ENCODE measurements around the gene CEP192. TPM values are rescaled to one million over a fixed set of nuclear protein-coding genes. Genes with fewer than 3 reads are reported as not detected.

The CEP192 gene
- polyA plus RNA-seq (10.4 to 16.6 TPM (median 11.1 TPM) in 3 replicates), polyA minus RNA-seq (13.2 to 31.2 TPM (median 19.1 TPM) in 3 replicates)
- 4.9 TPM for polyA plus RNA-seq (2011; ENCODE audit: low read depth)
- polyA plus RNA-seq (2011; cell fraction: cytosol; rRNA removed): 4.6 and 8.8 TPM in 2 replicates
- polyA plus RNA-seq (2011; cell fraction: nucleus; rRNA removed): 23.4 and 27.6 TPM in 2 replicates
- polyA plus RNA-seq (2012; ENCODE audit: low replicate concordance): 5.1 and 5.9 TPM in 2 replicates
- polyA minus RNA-seq (2011; cell fraction: cytosol; rRNA and poly(A)+ RNA removed): 10.2 TPM
- 19.1 and 35.0 TPM in 2 replicates for polyA minus RNA-seq (2011; cell fraction: nucleus; rRNA and poly(A)+ RNA removed)

DNA sequence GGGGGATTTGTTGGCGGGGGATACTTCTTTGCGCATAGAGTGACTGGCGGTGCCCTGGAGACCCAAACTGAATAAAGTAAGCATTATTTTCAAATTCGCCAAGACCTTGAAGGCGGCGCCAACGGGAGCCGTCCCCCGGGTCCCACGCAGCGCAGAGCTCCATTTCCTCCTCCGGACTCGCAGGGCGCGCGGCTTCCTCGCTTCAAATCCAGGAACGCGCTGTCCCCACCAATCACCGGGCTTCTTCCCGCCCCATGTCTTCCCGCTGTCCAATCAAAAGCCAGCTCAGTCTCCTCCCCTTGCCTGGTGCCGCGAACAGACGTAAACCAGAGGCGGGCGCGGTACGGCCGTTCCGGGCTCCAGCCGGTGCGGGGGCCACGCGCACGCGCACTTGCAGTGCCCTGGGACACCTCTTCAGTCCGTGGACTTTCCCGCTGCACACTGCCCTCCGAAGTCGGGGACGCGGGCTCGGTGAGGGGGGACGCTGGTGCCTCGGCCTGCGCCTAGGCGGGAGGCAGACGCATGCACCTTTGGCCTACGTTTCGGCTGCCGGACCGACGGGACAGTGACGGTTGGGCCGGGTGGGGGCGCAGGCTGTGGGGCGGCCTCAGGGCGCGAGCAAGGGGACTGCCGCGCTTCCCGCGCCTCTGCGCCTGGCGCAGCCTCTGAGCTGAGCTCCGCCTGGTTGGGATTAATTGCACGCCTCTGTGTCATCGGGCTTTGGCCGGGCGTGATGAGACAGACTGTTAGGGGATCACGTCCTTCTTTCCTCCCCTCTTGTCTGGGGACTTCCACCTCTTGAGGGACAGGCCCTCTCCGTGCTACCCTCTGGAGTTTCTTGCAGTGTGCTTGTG, at the start of gene CEP192:
TSS of gene CEP192 (plus strand) at position 396 of the 854 bp plus-strand sequence. CDS start 8,063 bp downstream, outside the sequence.
- H3K27me3 ChIP-seq (ENCODE audit: control insufficient read depth, extremely low read depth, insufficient read depth, low read length): no peaks in the 10 kb centered on the region
- H4K20me1 ChIP-seq (ENCODE audit: control insufficient read depth, extremely low read depth, insufficient read depth, low read length): peaks cover 2% of the 10 kb centered on the region
- H3K4me3 ChIP-seq (ENCODE audit: control insufficient read depth in 2 of 3, extremely low read depth in 1 of 3, insufficient read depth in 2 of 3, low read depth in 1 of 3, low read length in 3 of 3): peak within 1 kb of the TSS; percentile 87 to 92 (median 92)
- no peaks in the 10 kb centered on the region for H3K9me1 ChIP-seq (ENCODE audit: control insufficient read depth, extremely low read depth, insufficient read depth, low read length)
- H3K79me2 ChIP-seq (ENCODE audit: control insufficient read depth, insufficient read depth, low read length): peaks cover 46% of the 10 kb centered on the region
- H3K27ac ChIP-seq (ENCODE audit: control insufficient read depth, insufficient read depth, low read length): peak within 1 kb of the TSS; percentile 88
- FAIRE-seq (peak; percentile 52), DNase-seq (ENCODE audit: low read depth, low spot score) (peak; percentile 91)
- H3K9ac ChIP-seq (ENCODE audit: control insufficient read depth, extremely low read depth, insufficient read depth, low read length): peak within 1 kb of the TSS; percentile 88
- H3K9me3 ChIP-seq (ENCODE audit: control insufficient read depth, low read depth, low read length): no peaks in the 10 kb centered on the region
- H3K36me3 ChIP-seq (ENCODE audit: control insufficient read depth in 2 of 2, extremely low read depth in 1 of 2, insufficient read depth in 2 of 2, low read length in 2 of 2): peaks cover 0 to 3% of the 10 kb centered on the region in 2 experiments
- peak within 1 kb of the TSS; percentile 97 for H2AFZ ChIP-seq (ENCODE audit: control insufficient read depth, low read length)
- H3K4me2 ChIP-seq (ENCODE audit: control insufficient read depth, extremely low read depth, insufficient read depth, low read depth, low read length): peak within 1 kb of the TSS; percentile 99
- dilution Hi-C loops (cut with MboI; ENCODE audit: extremely low pct_ligation_motif_present, low sequenced_read_pairs): no loop called here
- peaks cover 21% of the 10 kb centered on the region for H3K4me1 ChIP-seq (ENCODE audit: control insufficient read depth, extremely low read depth, insufficient read depth, low read length)
- TF ChIP-seq CTCF (optimal IDR thresholded peaks at IDR 0.05 in 1 of 3, IDR thresholded peaks at IDR 0.05 in 1 of 3, conservative IDR thresholded peaks at IDR 0.05 in 1 of 3; ENCODE audit: extremely low read depth in 1 of 3, insufficient read depth in 2 of 3, low read length in 3 of 3) (peak in 1 of 3 experiments; percentile 31), EZH2 (IDR thresholded peaks at IDR 0.05; ENCODE audit: low read length) (no peak)

- H2AFZ ChIP-seq (ENCODE audit: control insufficient read depth, low read length): no peak overlapping the region
- no peaks in the 10 kb centered on the region for H3K9me1 ChIP-seq (ENCODE audit: control insufficient read depth, extremely low read depth, insufficient read depth, low read length)
- H3K9ac ChIP-seq (ENCODE audit: control insufficient read depth, extremely low read depth, insufficient read depth, low read length): no peak overlapping the region
- DNase-seq (ENCODE audit: low read depth, low spot score) (no peak), FAIRE-seq (no peak)
- TF ChIP-seq CTCF (optimal IDR thresholded peaks at IDR 0.05 in 1 of 3, IDR thresholded peaks at IDR 0.05 in 1 of 3, conservative IDR thresholded peaks at IDR 0.05 in 1 of 3; ENCODE audit: extremely low read depth in 1 of 3, insufficient read depth in 2 of 3, low read length in 3 of 3): no peak
- TF ChIP-seq EZH2 (IDR thresholded peaks at IDR 0.05; ENCODE audit: low read length): no peak
- peaks cover 2% of the 10 kb centered on the region for H3K79me2 ChIP-seq (ENCODE audit: control insufficient read depth, insufficient read depth, low read length)
- H4K20me1 ChIP-seq (ENCODE audit: control insufficient read depth, extremely low read depth, insufficient read depth, low read length): no peaks in the 10 kb centered on the region
- no peaks in the 10 kb centered on the region for H3K9me3 ChIP-seq (ENCODE audit: control insufficient read depth, low read depth, low read length)
- H3K4me3 ChIP-seq (ENCODE audit: control insufficient read depth in 2 of 3, extremely low read depth in 1 of 3, insufficient read depth in 2 of 3, low read depth in 1 of 3, low read length in 3 of 3): no peak overlapping the region
- dilution Hi-C loops (cut with MboI; ENCODE audit: extremely low pct_ligation_motif_present, low sequenced_read_pairs): no loop called here
- H3K27ac ChIP-seq (ENCODE audit: control insufficient read depth, insufficient read depth, low read length): no peak overlapping the region
- H3K36me3 ChIP-seq (ENCODE audit: control insufficient read depth in 2 of 2, extremely low read depth in 1 of 2, insufficient read depth in 2 of 2, low read length in 2 of 2): no peaks in the 10 kb centered on the region
- H3K4me1 ChIP-seq (ENCODE audit: control insufficient read depth, extremely low read depth, insufficient read depth, low read length): peaks cover 8% of the 10 kb centered on the region
- no peaks in the 10 kb centered on the region for H3K27me3 ChIP-seq (ENCODE audit: control insufficient read depth, extremely low read depth, insufficient read depth, low read length)
- no peak overlapping the region for H3K4me2 ChIP-seq (ENCODE audit: control insufficient read depth, extremely low read depth, insufficient read depth, low read depth, low read length)
Observed at GRCh38 chr18:12943215-12943614, 47.9 kb upstream of the CEP192 start.

All from keratinocyte (primary cell).